HG03045 (cell line): Measurements from ENCODE around the gene ADISSP.

Experiments
- ATAC-seq: cut with Tn5 transposase; IDR thresholded peaks from one replicate; pipeline ENCODE4 v1.9.1; 2021; ENCODE audit warnings: mild to moderate bottlenecking, moderate library complexity; ENCODE audit not compliant: unreplicated experiment

Gene ADISSP

DNA sequence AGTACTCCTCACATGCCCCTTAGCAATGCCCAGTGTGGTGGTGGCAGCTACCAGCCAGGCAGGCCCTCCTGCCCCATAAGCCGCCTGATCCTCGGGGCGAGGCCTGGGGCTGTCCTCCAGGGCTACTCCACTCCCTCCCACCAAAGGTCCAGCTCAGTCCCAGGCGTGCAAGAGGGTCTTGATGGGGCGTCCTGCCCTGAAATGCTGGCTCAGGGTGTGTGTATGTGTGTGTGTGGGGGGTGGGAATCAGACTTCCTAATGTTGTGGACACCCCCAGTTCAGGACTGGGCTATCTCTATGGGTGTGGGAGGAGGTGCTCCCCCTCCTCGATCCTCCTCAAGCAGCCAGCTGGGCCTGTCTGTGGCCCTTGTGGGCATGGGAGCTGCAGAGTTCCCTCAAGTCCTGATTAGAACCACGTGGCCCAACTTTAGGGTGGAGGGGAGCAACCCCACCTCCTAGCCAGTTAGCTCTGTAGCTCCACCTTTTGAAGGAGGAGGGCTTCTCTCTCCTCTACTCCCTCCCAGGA, 27.6 kb downstream of the ADISSP start:
- ATAC-seq: no peak

- no peak for ATAC-seq
Measured at GRCh38 chr20:3739054-3739925, 28.3 kb downstream of the ADISSP start.

GRCh38 chr20:3738111-3739053, 29.2 kb downstream of the ADISSP start:
- no peak for ATAC-seq

- ATAC-seq: no peak
Measured at GRCh38 chr20:3735768-3736167, 31.8 kb downstream of the ADISSP start.

DNA sequence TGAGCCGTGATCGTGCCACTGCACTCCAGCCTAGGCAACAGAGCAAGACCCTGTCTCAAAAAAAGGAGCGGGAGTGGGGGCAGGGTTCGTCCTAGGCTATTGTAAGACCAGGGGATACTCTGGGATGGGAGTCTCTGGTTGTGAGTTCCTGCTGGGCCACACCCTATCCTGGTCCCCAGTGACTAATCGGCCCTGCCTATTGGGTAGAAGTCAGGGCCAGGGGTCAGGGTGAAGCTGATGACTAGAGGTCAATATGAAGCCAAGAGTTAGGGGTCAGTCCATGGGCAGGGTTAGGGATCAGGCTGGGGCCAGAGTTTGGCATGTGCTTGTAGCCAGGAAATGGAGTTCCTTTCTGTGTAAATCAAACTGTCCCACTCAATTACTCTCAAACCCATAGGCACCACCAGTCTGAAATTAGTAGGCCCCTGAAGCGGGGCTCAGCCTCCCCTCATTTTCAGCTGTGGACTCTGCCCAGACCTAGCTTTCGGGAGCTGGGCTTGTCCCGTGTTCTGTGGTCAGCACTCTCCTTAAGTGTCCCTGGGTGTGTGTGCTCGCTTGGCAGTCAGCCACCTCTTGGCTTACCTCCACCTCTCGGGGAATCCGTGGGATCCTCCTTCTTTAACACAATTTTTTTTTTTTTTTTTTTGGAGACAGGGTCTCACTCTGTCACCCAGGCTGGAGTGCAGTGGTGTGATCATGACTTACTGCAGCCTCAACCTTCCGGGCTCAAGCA, 33.3 kb downstream of the ADISSP start:
- ATAC-seq: no peak

GRCh38 chr20:3733119-3733995, 34.2 kb downstream of the ADISSP start:
- ATAC-seq: no peak

DNA sequence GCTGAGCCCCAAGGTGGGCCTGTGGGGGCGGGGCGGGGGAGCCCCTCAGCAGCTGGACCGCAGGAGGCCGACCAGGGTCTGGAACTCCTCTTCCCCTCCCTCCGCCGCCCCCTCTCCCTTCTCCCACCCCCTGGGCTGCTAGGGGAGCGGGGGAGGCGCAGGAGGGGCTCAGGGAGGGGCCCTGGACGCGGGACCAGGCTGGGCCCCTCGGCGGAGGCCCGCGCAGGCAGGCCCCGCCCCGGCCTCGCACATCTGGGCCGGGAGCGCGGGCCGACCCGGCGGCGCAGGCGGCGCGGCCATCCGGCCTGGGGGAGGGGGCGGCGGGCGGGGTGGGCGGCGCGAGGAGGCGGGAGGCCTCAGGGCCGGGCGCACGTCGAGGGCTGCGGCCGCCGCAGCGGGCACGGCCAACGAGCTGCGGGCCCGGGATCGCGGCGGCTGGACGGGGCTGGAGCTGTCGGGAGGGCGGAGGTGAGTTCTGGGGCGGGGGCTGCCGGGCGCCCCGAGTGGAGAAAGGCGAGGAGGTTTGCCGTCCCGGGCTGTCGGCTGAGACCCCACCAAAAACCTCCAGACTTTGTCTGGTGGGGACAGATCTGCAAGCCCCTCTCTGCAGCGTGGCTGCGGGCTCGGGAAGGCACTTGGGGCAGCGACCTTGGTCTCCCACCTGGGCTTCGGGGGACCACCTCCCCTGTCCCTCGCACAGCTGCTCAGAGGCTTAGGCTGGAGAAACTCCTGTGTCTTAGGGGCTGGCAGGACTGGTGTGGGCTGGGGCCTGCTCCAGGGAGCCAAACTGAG, 35.0 kb downstream of the ADISSP start, which contains the start of gene HSPA12B:
HSPA12B (plus strand) TSS at position 359 of the 792 bp plus-strand sequence. CDS start 5,990 bp downstream, outside the sequence.
- ATAC-seq: no peak

GRCh38 chr20:3731944-3732326, 35.6 kb downstream of the ADISSP start:
- no peak for ATAC-seq

DNA sequence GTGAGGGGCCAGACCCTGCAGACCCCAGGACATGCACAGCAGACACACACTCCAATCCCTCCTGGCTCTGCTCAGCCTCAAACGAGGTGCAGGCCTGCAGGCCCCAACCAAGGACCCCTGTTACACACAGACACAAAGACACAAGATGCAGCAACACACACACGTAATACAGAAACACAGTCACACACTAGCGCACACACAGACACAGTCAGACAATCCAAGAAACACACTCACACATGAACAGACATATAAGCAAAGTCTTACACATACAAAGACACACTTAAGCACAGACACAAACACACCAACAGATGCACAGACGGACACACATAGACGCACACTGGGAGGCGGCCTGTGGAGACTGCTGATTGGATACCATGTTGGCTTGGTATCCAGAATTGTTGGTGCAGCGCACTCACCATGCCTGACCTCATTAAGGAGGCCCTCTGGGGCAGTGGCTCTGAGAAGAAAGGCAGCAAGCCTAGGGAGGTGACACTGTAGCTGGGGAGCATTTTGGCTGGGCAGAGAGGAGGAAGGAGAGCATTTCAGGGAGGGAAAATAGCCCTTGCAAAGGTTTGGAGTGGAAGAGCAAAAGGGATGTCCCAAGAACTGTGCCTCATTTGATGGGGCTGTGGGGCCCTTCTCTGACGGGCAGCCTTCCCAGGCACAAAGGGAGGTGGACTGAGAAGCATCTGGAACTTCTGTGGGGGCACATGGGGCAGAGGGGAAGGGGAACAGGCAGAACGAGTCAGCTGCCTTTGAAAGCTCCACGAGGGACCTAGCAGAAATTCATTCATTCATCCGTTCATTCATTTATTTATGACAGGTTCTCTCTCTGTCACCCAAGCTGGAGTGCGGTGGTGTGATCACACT, 36.5 kb downstream of the ADISSP start:
- no peak for ATAC-seq

- no peak for ATAC-seq
Measured at GRCh38 chr20:3729811-3730540, 37.6 kb downstream of the ADISSP start.

GRCh38 chr20:3729378-3729777, 38.2 kb downstream of the ADISSP start:
- no peak for ATAC-seq

GRCh38 chr20:3728876-3729275, 38.7 kb downstream of the ADISSP start:
- ATAC-seq: no peak

- no peak for ATAC-seq
Measured at GRCh38 chr20:3728354-3728753, 39.2 kb downstream of the ADISSP start.

- no peak for ATAC-seq
Measured at GRCh38 chr20:3727401-3728021, 40.0 kb downstream of the ADISSP start.

GRCh38 chr20:3724356-3724755, 43.2 kb downstream of the ADISSP start:
- no peak for ATAC-seq

DNA sequence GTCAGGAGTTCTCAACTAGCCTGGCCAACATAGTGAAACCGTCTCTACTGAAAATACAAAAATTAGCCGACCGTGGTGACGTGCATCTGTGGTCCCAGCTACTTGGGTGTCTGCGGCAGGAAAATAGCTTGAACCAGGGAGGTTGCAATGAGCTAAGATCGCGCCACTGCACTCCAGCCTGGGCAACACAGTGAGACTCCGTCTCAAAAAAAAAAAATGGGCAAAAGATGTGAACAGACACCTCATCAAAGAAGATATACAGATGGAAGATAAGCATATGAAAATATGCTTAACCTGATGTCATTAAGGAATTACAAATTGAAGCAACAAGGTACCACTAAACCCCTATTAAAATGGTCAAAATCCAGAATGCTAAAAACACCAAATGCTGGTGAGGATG, 44.3 kb downstream of the ADISSP start:
- ATAC-seq: no peak

GRCh38 chr20:3721912-3722311, 45.6 kb downstream of the ADISSP start:
- no peak for ATAC-seq
